HepG2 (cell line): Measurements from ENCODE around the gene EXOC6B.

Experiments used
- ERF ChIP-seq: IDR thresholded peaks from 2 replicates; pipeline ENCODE4 v1.6.1; 2018; ENCODE audit warnings: missing biosample characterization, missing genetic modification reagents
- EZH2 ChIP-seq: conservative IDR thresholded peaks from 2 replicates; pipeline ENCODE4 v1.6.1; 2012; ENCODE audit warnings: mild to moderate bottlenecking, low read depth, low read length, moderate library complexity
- TAF1 ChIP-seq: sonication (generic); formaldehyde crosslinking; IDR thresholded peaks from 2 replicates; pipeline ENCODE4 v1.4.0; 2020; ENCODE audit warnings: missing genetic modification reagents
- TF ChIP-seq, protein P1 (sequence below), 2 experiments: IDR thresholded peaks; 2 replicates each; pipeline ENCODE4 v1.6.1; 2011 to 2012; ENCODE audit warnings: low read length in 2 of 2, borderline replicate concordance in 1 of 2, low read depth in 1 of 2, mild to moderate bottlenecking in 1 of 2, moderate library complexity in 1 of 2
- TF ChIP-seq, protein P2 (sequence below): sonication (generic); formaldehyde crosslinking; IDR thresholded peaks from 2 replicates; pipeline ENCODE4 v1.4.0; 2020; ENCODE audit warnings: mild to moderate bottlenecking, missing genetic modification reagents
- TF ChIP-seq, protein P3 (sequence below): sonication (generic); formaldehyde crosslinking; IDR thresholded peaks from 2 replicates; pipeline ENCODE4 v1.4.0; 2020; ENCODE audit warnings: missing genetic modification reagents, borderline replicate concordance
- TF ChIP-seq, protein P4 (sequence below): sonication (generic); formaldehyde crosslinking; IDR thresholded peaks from 2 replicates; pipeline ENCODE4 v1.5.0; 2020; ENCODE audit warnings: mild to moderate bottlenecking, missing genetic modification reagents, moderate library complexity

DNA sequence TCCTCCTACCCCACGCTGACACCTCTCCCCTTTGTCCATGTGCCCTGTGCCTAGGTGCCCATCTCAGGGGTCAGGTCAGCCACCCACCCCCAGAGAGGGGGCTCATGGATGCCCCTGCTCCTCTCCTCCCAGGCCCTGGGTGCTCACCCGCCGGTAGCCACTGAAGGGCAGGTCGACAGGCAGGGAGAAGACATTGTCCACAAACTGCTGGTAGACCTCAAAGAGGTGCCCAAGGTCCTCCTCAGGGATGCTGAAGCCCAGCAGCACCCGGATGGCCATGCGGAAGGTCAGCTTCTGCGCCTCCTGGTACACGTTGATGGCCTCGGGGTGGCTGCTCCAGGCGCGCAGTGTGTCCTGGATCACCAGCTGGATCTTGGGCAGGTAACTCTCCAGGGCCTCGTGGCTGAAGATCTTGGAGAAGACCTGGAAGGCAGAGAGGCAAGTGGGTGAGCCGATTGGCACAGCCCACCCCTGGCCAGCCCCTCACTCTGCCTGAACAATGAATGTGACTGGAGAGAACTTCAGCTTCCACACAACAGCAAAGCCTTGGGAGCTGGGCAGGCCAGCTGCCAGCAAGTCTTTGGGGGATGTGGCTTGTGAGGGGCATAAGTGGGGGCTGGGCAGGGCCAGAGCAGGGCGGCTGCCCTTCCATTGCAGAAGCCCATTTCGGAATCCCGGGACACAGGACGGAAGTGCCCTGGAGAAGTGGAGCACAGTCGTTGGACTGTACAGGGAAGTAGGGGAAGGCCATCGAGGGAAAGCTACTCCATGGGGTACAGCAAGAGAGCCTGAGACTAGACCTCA, 690.6 kb downstream of the EXOC6B start:
- TF ChIP-seq, protein P1, sequence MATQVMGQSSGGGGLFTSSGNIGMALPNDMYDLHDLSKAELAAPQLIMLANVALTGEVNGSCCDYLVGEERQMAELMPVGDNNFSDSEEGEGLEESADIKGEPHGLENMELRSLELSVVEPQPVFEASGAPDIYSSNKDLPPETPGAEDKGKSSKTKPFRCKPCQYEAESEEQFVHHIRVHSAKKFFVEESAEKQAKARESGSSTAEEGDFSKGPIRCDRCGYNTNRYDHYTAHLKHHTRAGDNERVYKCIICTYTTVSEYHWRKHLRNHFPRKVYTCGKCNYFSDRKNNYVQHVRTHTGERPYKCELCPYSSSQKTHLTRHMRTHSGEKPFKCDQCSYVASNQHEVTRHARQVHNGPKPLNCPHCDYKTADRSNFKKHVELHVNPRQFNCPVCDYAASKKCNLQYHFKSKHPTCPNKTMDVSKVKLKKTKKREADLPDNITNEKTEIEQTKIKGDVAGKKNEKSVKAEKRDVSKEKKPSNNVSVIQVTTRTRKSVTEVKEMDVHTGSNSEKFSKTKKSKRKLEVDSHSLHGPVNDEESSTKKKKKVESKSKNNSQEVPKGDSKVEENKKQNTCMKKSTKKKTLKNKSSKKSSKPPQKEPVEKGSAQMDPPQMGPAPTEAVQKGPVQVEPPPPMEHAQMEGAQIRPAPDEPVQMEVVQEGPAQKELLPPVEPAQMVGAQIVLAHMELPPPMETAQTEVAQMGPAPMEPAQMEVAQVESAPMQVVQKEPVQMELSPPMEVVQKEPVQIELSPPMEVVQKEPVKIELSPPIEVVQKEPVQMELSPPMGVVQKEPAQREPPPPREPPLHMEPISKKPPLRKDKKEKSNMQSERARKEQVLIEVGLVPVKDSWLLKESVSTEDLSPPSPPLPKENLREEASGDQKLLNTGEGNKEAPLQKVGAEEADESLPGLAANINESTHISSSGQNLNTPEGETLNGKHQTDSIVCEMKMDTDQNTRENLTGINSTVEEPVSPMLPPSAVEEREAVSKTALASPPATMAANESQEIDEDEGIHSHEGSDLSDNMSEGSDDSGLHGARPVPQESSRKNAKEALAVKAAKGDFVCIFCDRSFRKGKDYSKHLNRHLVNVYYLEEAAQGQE (IDR thresholded peaks at IDR 0.05; ENCODE audit: borderline replicate concordance in 1 of 2, low read depth in 1 of 2, low read length in 2 of 2): no peak
- no peak for TF ChIP-seq EZH2
- TF ChIP-seq ERF (CRISPR knock-in tag): no peak
- TF ChIP-seq, protein P2, sequence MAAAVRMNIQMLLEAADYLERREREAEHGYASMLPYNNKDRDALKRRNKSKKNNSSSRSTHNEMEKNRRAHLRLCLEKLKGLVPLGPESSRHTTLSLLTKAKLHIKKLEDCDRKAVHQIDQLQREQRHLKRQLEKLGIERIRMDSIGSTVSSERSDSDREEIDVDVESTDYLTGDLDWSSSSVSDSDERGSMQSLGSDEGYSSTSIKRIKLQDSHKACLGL: no peak
- no peak for TF ChIP-seq TAF1
- TF ChIP-seq, protein P3, sequence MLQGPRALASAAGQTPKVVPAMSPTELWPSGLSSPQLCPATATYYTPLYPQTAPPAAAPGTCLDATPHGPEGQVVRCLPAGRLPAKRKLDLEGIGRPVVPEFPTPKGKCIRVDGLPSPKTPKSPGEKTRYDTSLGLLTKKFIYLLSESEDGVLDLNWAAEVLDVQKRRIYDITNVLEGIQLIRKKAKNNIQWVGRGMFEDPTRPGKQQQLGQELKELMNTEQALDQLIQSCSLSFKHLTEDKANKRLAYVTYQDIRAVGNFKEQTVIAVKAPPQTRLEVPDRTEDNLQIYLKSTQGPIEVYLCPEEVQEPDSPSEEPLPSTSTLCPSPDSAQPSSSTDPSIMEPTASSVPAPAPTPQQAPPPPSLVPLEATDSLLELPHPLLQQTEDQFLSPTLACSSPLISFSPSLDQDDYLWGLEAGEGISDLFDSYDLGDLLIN (CRISPR knock-in tag): no peak
- TF ChIP-seq, protein P4, sequence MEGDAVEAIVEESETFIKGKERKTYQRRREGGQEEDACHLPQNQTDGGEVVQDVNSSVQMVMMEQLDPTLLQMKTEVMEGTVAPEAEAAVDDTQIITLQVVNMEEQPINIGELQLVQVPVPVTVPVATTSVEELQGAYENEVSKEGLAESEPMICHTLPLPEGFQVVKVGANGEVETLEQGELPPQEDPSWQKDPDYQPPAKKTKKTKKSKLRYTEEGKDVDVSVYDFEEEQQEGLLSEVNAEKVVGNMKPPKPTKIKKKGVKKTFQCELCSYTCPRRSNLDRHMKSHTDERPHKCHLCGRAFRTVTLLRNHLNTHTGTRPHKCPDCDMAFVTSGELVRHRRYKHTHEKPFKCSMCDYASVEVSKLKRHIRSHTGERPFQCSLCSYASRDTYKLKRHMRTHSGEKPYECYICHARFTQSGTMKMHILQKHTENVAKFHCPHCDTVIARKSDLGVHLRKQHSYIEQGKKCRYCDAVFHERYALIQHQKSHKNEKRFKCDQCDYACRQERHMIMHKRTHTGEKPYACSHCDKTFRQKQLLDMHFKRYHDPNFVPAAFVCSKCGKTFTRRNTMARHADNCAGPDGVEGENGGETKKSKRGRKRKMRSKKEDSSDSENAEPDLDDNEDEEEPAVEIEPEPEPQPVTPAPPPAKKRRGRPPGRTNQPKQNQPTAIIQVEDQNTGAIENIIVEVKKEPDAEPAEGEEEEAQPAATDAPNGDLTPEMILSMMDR (CRISPR knock-in tag): no peak
